ENCODE measurements around the gene TPM1.

DNA sequence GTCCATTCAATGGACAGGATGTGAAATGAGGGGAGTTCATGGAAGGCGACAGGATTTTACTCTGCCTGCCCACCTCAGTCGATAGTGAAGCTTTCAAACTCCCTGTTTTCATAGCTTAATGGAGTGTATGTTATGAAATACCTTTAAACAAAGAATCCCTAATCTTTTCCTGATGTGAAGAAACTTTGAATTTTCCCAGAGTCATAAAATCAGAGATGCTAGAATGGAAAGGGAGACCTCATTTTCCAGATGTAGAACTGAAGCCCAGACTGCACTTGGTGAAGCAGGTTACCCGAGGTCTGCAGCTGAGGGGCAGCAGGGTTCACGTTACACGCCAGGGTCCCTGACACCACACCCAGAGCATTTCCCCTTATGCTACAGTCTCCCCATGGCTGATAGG, 44.4 kb downstream of the TPM1 start:
- TF ChIP-seq CTCF (IDR thresholded peaks at IDR 0.05), result no peak
- TF ChIP-seq POLR2A (IDR thresholded peaks at IDR 0.05), result no peak

All from vagina (tissue), 2 donors.